ENCODE results near the gene TMEM232.
A peak's percentile ranks its signal among the peaks of the same experiment; 100 is the strongest.
"Not testable (repeated sequence)": the region's sequence is repeated elsewhere in the genome, so short reads cannot be mapped to it uniquely, and the experiment has no call there.

Gene TMEM232

GRCh38 chr5:110726249-110727024 is at the start of gene TMEM232:
Gene TMEM232 (minus strand): TSS chr5:110726671. CDS start chr5:110667352, 59,319 bp downstream.
- peak; percentile 66 to 84 for DNase-seq

- no peak for DNase-seq
Observed at GRCh38 chr5:110770286-110770685, 43.8 kb upstream of the TMEM232 start.

- DNase-seq = no peak
Observed at GRCh38 chr5:110769000-110769681, 42.7 kb upstream of the TMEM232 start.

GRCh38 chr5:110768138-110768860 is 41.8 kb upstream of the TMEM232 start:
- DNase-seq = no peak

GRCh38 chr5:110760158-110760557 is 33.7 kb upstream of the TMEM232 start:
- no peak for DNase-seq

- DNase-seq = peak; percentile 3 to 43
Observed at GRCh38 chr5:110757118-110757729, 30.8 kb upstream of the TMEM232 start.

GRCh38 chr5:110754181-110754580 is 27.7 kb upstream of the TMEM232 start:
- no peak for DNase-seq

GRCh38 chr5:110753600-110753999 is 27.1 kb upstream of the TMEM232 start:
- no peak for DNase-seq

- DNase-seq = no peak
Observed at GRCh38 chr5:110752953-110753352, 26.5 kb upstream of the TMEM232 start.

- no peak for DNase-seq
Observed at GRCh38 chr5:110751902-110752762, 25.7 kb upstream of the TMEM232 start.

- DNase-seq = peak; percentile 67 to 88
Observed at GRCh38 chr5:110738812-110739651, 12.6 kb upstream of the TMEM232 start, which contains the start of gene SLC25A46. Gene SLC25A46 (plus strand): TSS chr5:110739007. CDS start chr5:110739120, 113 bp downstream.

- DNase-seq = no peak
Observed at GRCh38 chr5:110738503-110738811, 12.0 kb upstream of the TMEM232 start.

- DNase-seq = no peak
Observed at GRCh38 chr5:110736753-110737152, 10.3 kb upstream of the TMEM232 start.

GRCh38 chr5:110735556-110735955 is 9.1 kb upstream of the TMEM232 start:
- DNase-seq = no peak

GRCh38 chr5:110734101-110734500 is 7.6 kb upstream of the TMEM232 start:
- no peak for DNase-seq

GRCh38 chr5:110731499-110731898 is 5.0 kb upstream of the TMEM232 start:
- DNase-seq = not testable (repeated sequence)

GRCh38 chr5:110727025-110727314 is 499 bp upstream of the TMEM232 start:
- peak in 1 of 2 experiments; percentile 22 for DNase-seq

GRCh38 chr5:110718311-110718710 is 8.2 kb downstream of the TMEM232 start:
- DNase-seq = no peak

- DNase-seq = no peak
Observed at GRCh38 chr5:110716247-110717245, 9.9 kb downstream of the TMEM232 start.

- no peak for DNase-seq
Observed at GRCh38 chr5:110707260-110707844, 19.1 kb downstream of the TMEM232 start.

All from NCI-H2081 (cell line).